Immature natural killer cell (primary cell): Measurements from ENCODE around the gene TMEM236. TPM values are rescaled to one million over a fixed set of nuclear protein-coding genes. Genes with fewer than 3 reads are reported as not detected.
A peak's percentile ranks its signal among the peaks of the same experiment; 100 is the strongest.
"Not testable (repeated sequence)": the region's sequence is repeated elsewhere in the genome, so short reads cannot be mapped to it uniquely, and the experiment has no call there.

Experiments used
- DNase-seq, 3 donors: peaks; one replicate each; pipeline ENCODE4 v3.0.0; 2022; ENCODE audit warnings: mixed read lengths in 1 of 3
- H3K27ac Mint-ChIP-seq, 6 donors: one replicate each; pipeline ENCODE4 v1.8.0; 2020; ENCODE audit warnings: mixed read lengths in 6 of 6, mild to moderate bottlenecking in 5 of 6, inconsistent platforms in 4 of 6, moderate library complexity in 3 of 6
- H3K27me3 Mint-ChIP-seq, 3 donors: one replicate each; pipeline ENCODE4 v1.8.0; 2020 to 2021; ENCODE audit warnings: low read depth in 3 of 3, mild to moderate bottlenecking in 3 of 3, mixed read lengths in 3 of 3, moderate library complexity in 3 of 3, inconsistent platforms in 1 of 3
- H3K36me3 Mint-ChIP-seq, 3 donors: one replicate each; pipeline ENCODE4 v1.8.0; 2020; ENCODE audit warnings: mixed read lengths in 3 of 3, inconsistent platforms in 2 of 3, mild to moderate bottlenecking in 2 of 3
- H3K4me1 Mint-ChIP-seq, 2 donors: one replicate each; pipeline ENCODE4 v1.8.0; 2020; ENCODE audit warnings: inconsistent platforms in 2 of 2, mild to moderate bottlenecking in 2 of 2, mixed read lengths in 2 of 2, moderate library complexity in 1 of 2
- H3K4me3 Mint-ChIP-seq, 5 donors: one replicate each; pipeline ENCODE4 v1.8.0; 2020; ENCODE audit warnings: mild to moderate bottlenecking in 5 of 5, mixed read lengths in 5 of 5, inconsistent platforms in 3 of 5, moderate library complexity in 3 of 5
- H3K9me3 Mint-ChIP-seq, 6 donors: one replicate each; pipeline ENCODE4 v1.8.0; 2020; ENCODE audit warnings: mild to moderate bottlenecking in 6 of 6, mixed read lengths in 6 of 6, inconsistent platforms in 4 of 6, moderate library complexity in 3 of 6
- polyA plus RNA-seq, 3 donors: library from polyadenylated mRNA; unstranded; fragments of 300-500 nt; fragmentation: Illumina TruSeq; gene quantifications; one replicate each; pipeline ENCODE4 v1.2.3, GENCODE V29; 2021

The TMEM236 gene, protein sequence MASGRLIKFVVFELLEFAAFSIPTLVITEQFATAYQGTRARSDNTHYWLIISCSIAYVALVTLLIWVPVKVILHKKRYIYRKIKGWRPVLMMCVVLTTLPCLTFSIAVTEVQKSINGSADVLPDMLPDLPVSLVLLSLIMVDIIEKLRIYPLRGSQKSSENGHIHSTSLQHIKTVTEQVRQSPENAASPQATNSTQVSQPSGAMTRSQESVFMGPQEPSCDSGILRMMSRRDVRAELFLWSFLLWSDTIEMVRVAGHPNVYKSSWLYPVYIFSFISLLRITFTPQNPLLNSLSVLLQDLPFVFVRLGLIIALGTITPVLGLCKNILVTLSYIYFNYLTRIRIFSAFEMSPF
- under 1 TPM in 1 of 3 donors, not detected in 2; 0.07 TPM for polyA plus RNA-seq

DNA sequence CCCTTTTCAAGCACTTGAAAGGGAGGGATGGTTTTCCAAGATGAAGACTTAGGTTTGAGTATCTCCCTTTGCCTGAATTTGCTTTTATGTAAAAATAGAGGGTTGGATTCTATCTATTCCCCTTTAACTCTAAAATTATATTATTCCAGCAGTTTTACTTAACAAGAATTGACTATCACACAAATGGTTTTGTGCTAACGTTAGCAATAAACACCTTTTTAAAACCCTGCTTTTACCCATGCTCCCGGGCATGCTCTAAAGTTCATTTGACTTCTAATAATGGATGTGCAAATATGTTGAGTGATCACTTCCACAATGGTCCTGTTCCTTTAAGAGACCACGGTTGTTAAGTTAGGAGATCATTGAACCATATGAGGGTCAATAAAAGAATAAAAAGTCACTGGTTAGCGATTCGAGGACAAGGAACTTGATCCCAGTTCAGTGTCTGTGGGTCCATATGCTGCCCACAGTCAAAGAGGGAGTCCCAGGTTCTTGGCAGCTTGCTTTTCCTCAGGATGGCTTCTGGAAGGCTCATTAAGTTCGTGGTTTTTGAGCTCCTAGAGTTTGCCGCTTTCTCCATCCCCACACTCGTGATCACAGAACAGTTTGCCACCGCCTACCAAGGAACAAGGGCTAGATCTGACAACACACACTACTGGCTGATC is at the start of gene TMEM236:
Gene TMEM236 (plus strand): TSS at position 421 of the 665 bp plus-strand sequence. CDS start 95 bp downstream, at position 516.
- no peak for DNase-seq
- Mint-ChIP-seq H3K9me3 (no peaks in the 10 kb centered on the region), H3K36me3 (peaks cover 0 to 5% (median 0%) of the 10 kb centered on the region in 3 donors), H3K27ac (no peak within 1 kb of the TSS), H3K4me1 (peaks cover 5 to 8% of the 10 kb centered on the region in 2 donors), H3K27me3 (peaks cover 2% of the 10 kb centered on the region in 3 donors), H3K4me3 (no peak within 1 kb of the TSS)

DNA sequence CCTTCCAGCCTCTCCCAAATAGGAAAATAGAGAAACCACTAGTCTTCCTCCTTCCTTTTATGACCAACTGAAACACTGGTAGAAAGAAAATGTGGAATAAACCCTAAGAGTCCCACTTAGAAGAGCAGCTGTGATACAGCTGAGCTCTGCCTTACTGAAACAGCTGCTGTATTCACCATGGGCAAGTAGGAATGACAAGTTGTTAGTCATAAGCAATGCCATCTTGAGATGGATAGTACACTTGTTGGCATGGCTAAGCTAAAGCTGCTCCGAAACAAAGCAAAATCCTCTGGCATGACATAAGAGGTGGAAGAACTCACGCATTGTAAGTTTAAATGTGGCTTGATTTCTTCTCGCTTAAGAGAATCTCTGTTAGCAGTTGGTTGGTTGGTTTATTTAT is 48.3 kb upstream of the TMEM236 start:
- no peaks in the 10 kb centered on the region for H3K9me3 Mint-ChIP-seq
- no peak overlapping the region for H3K4me3 Mint-ChIP-seq
- no peak overlapping the region for H3K27ac Mint-ChIP-seq
- DNase-seq = no peak
- H3K27me3 Mint-ChIP-seq = no peaks in the 10 kb centered on the region
- H3K4me1 Mint-ChIP-seq = no peaks in the 10 kb centered on the region
- peaks cover 10 to 24% (median 13%) of the 10 kb centered on the region in 3 donors for H3K36me3 Mint-ChIP-seq

DNA sequence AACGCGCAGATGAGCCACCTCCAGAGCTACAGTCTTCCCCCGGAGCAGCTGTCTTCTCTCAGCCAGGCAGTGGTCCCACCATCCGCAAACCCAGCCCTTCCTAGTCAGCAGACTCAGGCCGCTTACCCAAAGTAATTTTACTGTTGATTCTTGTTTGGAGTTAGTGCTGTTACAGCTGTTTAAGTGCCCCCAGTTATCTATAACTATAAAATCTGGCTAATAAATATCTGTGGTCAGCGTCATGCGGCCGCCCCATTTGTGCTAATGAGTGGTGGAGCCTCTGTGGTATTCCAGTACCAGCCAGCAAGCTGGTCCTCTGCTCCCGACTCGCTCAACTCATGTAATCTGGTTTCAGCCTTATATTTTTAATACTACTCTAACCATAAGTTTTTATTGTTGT is 43.2 kb upstream of the TMEM236 start:
- H3K4me3 Mint-ChIP-seq = no peak overlapping the region
- peaks cover 18 to 27% (median 19%) of the 10 kb centered on the region in 3 donors for H3K36me3 Mint-ChIP-seq
- peak overlapping the region in 1 of 6 donors; percentile 28 for H3K27ac Mint-ChIP-seq
- DNase-seq = no peak
- H3K4me1 Mint-ChIP-seq = no peaks in the 10 kb centered on the region
- no peaks in the 10 kb centered on the region for H3K9me3 Mint-ChIP-seq
- H3K27me3 Mint-ChIP-seq = no peaks in the 10 kb centered on the region

DNA sequence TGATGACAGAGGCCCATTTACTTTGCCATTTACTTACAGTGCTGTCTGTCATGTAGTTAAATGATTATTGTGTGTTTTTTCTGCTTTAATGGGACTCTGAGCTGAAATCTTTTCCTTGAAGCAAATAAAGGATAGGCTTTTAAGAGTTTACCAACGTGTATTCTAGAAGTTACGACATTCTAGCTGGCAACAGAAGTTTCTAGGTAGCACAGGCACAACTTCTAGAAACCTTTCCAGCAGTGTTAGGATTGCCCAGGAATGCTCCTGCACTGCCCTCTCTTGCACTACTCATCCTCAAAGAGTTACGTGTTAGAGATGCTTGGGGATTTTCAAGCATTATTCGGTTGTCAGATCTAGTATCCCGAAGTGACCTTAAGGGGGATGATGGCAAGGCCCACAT is 42.5 kb upstream of the TMEM236 start:
- Mint-ChIP-seq H3K4me1 (no peaks in the 10 kb centered on the region), H3K27ac (no peak overlapping the region), H3K27me3 (no peaks in the 10 kb centered on the region), H3K9me3 (no peaks in the 10 kb centered on the region), H3K36me3 (peaks cover 18 to 34% (median 19%) of the 10 kb centered on the region in 3 donors), H3K4me3 (no peak overlapping the region)
- DNase-seq = no peak

DNA sequence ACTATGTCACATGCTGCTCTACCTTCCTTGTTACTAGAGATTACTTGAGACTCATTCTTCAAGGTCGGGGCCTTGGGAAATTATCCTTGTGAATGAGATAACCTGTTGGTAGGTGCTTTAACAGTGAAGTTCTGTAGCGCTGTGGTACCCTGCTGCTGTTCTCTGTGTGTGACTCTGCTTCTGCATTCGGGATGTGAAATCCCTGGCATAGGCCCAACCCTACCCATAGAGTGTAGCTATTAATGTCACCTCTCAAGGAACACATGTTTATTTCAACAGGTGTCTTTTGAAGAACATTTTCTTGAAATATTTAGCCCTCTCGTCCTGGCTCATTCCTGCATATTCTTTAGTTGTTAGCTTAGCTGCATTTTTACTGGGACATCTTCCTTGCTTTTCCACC is 41.8 kb upstream of the TMEM236 start:
- Mint-ChIP-seq H3K9me3 (no peaks in the 10 kb centered on the region), H3K27me3 (no peaks in the 10 kb centered on the region), H3K4me1 (no peaks in the 10 kb centered on the region), H3K36me3 (peaks cover 18 to 40% (median 20%) of the 10 kb centered on the region in 3 donors), H3K4me3 (no peak overlapping the region), H3K27ac (peak overlapping the region in 2 of 6 donors; percentile 20 to 24)
- DNase-seq = no peak

DNA sequence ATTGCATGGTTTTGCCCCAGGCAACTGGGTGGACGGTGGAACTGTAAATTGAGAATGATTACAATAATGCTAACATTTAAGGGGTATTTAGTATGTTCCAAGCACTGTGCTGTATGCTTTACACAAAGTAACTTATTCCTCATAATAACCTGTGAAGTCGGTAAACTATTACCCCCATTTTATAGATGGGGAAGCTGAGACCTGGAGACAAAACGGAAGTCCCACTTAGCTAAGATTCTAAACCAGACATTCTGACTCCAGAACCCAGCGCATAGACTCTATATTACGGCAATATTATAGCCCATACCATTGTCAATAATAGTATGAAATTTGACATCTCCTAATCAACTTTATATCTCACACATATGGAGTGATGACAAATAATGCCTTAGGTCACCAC is 39.9 kb upstream of the TMEM236 start:
- no peak overlapping the region for H3K27ac Mint-ChIP-seq
- peaks cover 17 to 46% (median 18%) of the 10 kb centered on the region in 3 donors for H3K36me3 Mint-ChIP-seq
- H3K9me3 Mint-ChIP-seq = no peaks in the 10 kb centered on the region
- H3K27me3 Mint-ChIP-seq = no peaks in the 10 kb centered on the region
- DNase-seq = no peak
- H3K4me1 Mint-ChIP-seq = no peaks in the 10 kb centered on the region
- no peak overlapping the region for H3K4me3 Mint-ChIP-seq

DNA sequence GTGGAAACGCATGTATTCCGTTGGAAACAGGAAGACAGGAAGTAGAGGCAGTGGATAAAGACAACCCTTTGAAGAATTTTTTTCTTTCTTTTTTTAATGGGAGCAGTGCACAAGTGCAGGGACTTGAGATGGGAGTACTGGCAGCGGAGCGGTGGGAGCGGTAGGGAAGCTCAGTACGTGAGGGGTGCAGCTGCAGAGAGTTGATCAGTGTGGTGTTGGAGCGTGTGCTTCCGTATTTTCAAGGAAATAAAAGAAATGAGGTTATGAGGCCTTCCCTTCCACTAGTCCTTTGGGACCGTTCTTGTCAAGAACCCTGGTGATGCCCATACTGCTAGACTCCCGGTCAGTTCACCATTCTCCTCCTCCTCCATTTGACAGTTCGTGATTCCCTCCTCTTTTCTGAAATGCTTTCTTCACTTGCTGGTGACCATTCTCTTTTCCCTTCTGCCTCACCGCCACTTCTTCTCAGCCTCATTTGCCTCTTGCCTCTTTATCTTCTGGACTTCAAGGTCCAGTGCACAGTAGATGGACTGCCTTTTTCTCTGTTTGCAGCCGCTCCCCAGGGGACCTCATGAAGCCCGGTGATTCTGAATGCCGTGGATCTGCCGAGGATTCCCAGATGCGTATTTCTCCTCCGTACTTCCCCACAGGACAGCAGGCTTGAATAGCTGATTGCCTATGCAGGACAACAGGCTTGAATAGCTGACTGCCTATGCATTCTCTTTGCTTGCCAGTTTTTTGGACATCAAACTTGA is 39.1 kb upstream of the TMEM236 start:
- Mint-ChIP-seq H3K36me3 (peaks cover 22 to 51% (median 24%) of the 10 kb centered on the region in 3 donors), H3K9me3 (no peaks in the 10 kb centered on the region), H3K27ac (no peak overlapping the region), H3K4me1 (no peaks in the 10 kb centered on the region), H3K4me3 (no peak overlapping the region), H3K27me3 (no peaks in the 10 kb centered on the region)
- DNase-seq = no peak

DNA sequence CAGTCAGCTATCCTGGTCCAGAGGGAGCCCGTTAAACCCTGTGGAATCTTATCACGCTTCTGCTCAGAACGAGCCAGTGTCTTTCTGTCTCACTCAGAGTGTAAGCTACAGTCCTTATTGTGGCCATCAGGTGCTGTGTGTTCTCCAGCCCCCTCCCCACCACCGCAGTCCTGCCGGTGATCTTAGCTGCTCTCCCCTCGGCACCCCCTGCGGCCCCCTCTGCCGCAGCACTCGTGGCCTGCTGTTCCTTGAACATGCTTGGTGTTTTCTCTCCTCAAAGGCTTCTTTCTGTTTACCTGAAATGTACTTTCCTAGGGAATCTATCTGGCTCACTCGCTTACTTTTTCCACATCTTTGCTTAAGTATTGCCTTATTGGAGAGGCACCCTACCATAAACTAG is 38.2 kb upstream of the TMEM236 start:
- H3K4me3 Mint-ChIP-seq = no peak overlapping the region
- DNase-seq = no peak
- H3K27me3 Mint-ChIP-seq = no peaks in the 10 kb centered on the region
- H3K9me3 Mint-ChIP-seq = no peaks in the 10 kb centered on the region
- H3K36me3 Mint-ChIP-seq = peaks cover 22 to 49% (median 24%) of the 10 kb centered on the region in 3 donors
- no peaks in the 10 kb centered on the region for H3K4me1 Mint-ChIP-seq
- no peak overlapping the region for H3K27ac Mint-ChIP-seq

DNA sequence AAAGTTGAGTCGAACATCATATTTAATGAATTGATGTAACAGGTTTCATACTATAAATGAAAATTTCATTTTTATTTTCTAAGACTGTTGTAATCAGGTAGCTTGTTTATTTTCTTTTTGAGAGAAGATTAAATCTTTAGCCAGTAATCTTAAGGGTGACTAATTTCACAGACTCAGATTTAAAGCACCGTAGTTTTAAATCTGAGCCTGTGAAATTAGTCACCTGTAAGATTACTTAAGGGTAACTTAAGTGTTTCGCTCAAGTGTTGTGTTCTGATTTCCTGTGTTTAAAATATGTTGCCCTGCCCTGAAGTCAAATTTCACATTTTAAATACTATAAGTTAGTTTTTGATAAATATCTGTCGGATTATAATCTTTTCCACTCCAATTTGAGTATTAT is 35.8 kb upstream of the TMEM236 start:
- Mint-ChIP-seq H3K36me3 (peaks cover 10 to 41% (median 18%) of the 10 kb centered on the region in 3 donors), H3K9me3 (no peaks in the 10 kb centered on the region), H3K27me3 (no peaks in the 10 kb centered on the region), H3K27ac (no peak overlapping the region), H3K4me1 (no peaks in the 10 kb centered on the region), H3K4me3 (no peak overlapping the region)
- no peak for DNase-seq

DNA sequence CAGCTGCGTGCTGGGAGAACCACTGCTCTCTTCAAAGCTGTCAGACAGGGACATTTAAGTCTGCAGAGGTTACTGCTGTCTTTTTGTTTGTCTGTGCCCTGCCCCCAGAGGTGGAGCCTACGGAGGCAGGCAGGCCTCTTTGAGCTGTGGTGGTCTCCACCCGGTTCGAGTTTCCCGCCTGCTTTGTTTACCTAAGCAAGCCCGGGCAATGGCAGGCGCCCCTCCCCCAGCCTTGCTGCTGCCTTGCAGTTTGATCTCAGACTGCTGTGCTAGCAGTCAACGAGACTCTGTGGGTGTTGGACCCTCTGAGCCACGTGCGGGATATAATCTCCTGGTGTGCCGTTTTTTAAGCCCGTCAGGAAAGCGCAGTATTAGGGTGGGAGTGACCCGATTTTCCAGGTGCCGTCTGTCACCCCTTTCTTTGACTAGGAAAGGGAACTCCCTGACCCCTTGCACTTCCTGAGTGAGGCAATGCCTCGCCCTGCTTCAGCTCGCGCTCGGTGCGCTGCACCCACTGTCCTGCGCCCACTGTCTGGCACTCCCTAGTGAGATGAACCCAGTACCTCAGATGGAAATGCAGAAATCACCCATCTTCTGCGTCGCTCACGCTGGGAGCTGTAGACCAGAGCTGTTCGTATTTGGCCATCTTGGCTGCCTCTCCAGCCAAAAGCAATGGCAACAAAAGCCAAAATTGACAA is 29.5 kb upstream of the TMEM236 start:
- not testable (repeated sequence) for H3K9me3 Mint-ChIP-seq, DNase-seq, H3K4me3 Mint-ChIP-seq, H3K4me1 Mint-ChIP-seq, H3K27me3 Mint-ChIP-seq, H3K27ac Mint-ChIP-seq
- peaks cover 3 to 24% (median 10%) of the 10 kb centered on the region in 3 donors for H3K36me3 Mint-ChIP-seq

DNA sequence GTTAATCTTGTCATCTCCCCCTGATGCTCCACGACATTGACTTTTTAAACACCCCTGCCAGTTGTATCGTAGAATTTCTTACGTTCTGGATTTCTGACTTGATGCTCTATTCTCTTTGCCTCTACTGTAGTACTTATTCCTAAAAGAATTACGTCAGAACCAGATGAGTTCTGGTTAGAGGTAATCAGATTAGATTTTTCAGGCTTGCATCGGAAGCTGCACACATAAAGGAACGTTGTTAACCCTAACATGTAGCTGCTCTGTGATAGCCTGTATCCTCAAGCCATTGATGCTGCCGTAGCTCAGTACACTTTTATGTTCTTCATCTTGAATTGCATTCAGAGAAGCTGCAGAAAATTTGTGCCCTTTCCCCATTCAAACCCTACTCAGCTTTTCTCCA is 26.3 kb upstream of the TMEM236 start:
- H3K36me3 Mint-ChIP-seq = peaks cover 0 to 16% (median 7%) of the 10 kb centered on the region in 3 donors
- H3K27ac Mint-ChIP-seq = no peak overlapping the region
- no peaks in the 10 kb centered on the region for H3K9me3 Mint-ChIP-seq
- H3K4me1 Mint-ChIP-seq = no peaks in the 10 kb centered on the region
- DNase-seq = no peak
- H3K4me3 Mint-ChIP-seq = no peak overlapping the region
- peaks cover 0 to 2% (median 0%) of the 10 kb centered on the region in 3 donors for H3K27me3 Mint-ChIP-seq

DNA sequence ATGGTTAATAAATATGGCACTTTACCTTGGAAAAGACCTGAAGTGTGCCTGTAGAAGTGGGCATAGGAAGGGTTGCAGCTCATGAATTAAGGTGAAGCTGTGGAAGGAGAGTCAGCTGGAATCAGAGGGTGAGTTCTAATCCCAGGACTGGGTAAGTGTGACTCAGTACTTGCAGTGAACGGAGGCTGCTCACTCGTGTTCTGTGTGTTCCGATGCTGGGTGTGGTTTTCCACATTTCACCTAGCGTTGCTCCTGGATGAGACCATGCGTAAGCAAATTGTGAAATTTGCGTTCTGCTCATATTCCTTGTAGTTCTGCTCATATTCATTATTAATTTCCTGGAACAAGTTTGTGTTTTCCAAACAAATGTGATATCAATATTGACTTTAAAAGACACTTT is 22.4 kb upstream of the TMEM236 start:
- no peaks in the 10 kb centered on the region for H3K4me1 Mint-ChIP-seq
- no peaks in the 10 kb centered on the region for H3K36me3 Mint-ChIP-seq
- H3K27ac Mint-ChIP-seq = no peak overlapping the region
- no peak for DNase-seq
- no peak overlapping the region for H3K4me3 Mint-ChIP-seq
- no peaks in the 10 kb centered on the region for H3K27me3 Mint-ChIP-seq
- H3K9me3 Mint-ChIP-seq = no peaks in the 10 kb centered on the region

DNA sequence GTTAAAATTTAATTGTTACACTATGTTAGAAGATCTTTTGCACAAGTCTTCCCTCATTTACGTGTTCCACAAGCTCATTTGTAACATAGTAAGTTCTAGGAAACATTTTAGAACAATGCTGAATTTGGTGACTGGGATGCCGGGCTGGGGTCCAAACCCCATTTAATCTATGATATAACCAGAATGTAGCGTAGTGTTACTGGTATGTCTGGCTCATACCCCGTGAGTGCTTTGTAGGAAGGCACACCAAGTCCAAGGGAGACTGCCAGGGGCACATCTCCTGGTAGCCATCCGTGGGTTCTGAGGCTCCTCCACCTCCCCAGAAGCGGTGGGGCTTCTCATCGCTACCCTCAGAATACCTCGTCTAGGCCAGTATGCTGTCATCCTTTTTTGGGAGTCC is 21.3 kb upstream of the TMEM236 start:
- Mint-ChIP-seq H3K4me3 (no peak overlapping the region), H3K4me1 (no peaks in the 10 kb centered on the region), H3K27ac (no peak overlapping the region), H3K9me3 (no peaks in the 10 kb centered on the region), H3K27me3 (no peaks in the 10 kb centered on the region), H3K36me3 (no peaks in the 10 kb centered on the region)
- DNase-seq = no peak
